Myocyte (in vitro differentiated cells): ENCODE results near the gene FOLR2. TPM values are rescaled to one million over a fixed set of nuclear protein-coding genes. Genes with fewer than 3 reads are reported as not detected.

ENCODE experiments used
- DNase-seq: peaks from one replicate; pipeline ENCODE4 v3.0.0-alpha.2; 2012; ENCODE audit warnings: low read depth
- total RNA-seq: library from RNA; depleted of rRNA; stranded (reverse); fragments of >200 nt; gene quantifications from 2 replicates; pipeline ENCODE4 v1.2.3, GENCODE V29; 2014

The FOLR2 gene
- total RNA-seq, 1 donor from 2014 or later = not detected

DNA sequence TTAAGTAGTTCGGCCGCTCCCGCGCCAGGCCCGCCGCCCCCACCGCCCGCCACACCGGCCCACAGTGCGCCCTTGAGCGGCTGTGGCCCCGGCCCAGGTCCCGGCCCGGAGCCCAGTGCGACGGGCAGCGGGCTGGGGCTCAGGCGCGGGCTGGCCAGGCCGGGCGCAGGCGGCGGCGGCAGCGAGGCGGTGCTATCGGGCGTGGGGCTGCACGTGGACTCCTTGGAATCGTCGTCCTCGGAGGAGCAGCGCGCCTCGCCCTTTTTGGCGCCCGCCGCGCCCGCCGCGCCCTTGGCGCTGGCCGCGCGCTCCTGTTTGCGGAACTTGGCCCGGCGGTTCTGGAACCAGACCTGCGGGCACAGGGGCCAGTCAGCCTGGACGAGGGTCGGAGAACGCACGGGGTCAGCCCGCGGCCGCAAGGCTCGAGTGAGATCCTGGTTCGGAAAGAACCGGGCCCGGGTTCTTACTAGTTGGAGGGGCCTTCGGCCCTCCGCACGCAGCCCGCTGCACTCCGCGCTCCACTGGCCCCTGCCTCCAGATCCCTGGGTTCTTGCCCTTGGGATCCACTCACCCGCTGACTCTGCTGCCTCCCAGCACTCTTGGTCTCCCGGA, 23.4 kb downstream of the FOLR2 start:
- no peak for DNase-seq

DNA sequence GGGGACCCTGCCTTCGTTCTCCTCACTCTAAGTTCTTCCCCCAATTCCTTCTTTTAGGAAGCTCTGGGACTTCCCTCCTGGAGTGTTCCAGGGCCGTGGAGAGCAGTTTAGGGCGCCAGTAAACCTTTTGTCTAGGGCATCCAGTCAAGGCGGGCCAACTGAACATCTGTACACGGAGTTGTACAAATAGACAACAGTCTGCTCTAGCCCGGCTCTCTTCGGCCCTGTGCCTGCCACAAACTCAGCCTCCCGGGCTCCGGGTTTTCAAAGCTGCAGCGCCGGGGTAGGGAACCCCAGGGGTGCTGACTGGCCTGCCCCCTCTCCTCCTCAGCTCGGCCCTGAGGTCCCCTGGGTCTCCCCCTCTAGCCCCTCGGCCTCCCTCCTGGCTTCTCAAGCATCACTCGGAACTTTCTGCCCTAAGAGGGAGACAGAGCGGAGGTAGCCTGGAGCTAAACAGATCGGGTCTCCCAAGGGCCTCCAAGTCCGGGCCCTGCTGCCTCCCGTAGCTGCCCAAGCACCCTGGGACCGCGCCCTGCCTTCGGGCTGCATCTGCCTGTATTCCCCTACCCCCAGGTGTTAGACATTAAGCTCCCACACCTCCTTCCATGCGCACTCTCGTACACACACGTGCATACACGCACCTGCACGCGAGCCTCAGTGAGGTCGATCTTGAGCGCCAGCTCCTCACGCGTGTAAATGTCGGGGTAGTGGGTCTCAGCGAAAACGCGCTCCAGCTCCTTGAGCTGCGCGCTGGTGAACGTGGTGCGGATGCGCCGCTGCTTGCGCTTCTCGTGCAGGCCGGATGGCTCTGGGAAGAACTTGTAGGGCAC, 24.1 kb downstream of the FOLR2 start:
- DNase-seq = peak; percentile 21

GRCh38 chr11:72241291-72241781, 24.7 kb downstream of the FOLR2 start:
- no peak for DNase-seq

DNA sequence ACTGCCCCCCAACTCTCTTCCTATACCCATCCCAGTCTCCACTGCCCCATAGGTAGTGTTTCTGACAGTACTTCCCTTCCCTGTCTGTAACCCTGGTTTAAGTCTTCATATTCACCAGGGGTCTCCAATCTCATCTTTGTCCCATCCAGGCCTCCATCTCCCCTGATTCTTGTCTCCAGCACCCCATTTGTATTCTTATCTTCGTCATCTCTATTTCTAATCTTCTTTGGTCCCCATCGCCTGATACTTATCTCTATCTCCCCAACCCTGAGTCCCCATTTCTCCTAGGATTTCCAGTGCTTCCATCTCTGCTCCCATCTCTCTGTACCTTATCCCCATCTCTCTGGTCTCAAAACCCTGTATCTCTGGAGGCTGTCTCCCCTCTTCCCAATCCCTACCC, 25.5 kb downstream of the FOLR2 start:
- no peak for DNase-seq

DNA sequence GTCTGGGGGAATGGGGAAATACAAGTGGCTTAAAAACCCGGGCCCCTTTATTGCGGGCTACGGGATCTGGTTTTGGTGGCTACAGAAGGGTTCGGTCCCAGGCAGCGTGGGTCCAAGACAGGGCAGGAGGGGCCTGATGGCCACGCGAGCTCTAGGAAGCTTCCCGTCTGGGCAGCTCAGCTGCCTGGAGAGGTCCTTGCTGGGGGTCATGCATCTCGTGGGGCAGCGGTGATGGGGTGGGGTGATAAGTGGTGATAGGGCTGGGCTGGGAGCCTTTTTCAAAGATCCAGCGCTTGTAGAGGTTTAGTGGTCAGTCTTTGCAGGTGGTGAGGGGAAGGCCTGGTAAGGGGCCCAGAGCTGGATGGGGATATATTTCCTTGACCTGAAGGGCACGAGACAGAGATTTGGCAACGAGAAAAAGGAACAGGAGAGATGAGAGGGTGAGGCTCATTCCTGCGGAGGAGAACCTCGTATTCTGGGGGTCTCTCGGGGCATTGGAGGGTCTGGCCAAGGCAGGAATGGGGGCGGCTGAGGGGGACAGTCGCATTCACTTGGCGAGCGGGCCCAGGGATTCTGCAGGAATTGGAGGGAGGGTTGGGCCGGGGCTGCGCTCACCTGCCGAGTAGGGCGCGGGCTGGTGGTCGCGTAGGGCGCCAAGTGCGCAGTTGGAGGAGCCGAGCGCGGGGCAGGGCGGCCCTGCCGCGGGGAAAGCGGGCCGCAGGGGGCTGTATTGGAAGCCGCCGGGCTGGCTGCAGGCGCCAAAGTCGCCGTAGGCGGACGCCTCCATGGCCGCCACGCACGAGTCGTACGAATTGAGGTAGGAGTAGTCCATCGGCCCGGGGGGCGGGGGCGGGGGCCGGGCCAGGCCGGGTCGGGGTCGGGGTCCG, 26.8 kb downstream of the FOLR2 start:
- no peak for DNase-seq

GRCh38 chr11:72244060-72244360, 27.4 kb downstream of the FOLR2 start, which contains the start of gene PHOX2A:
Gene PHOX2A (minus strand): TSS chr11:72244176. CDS start chr11:72244004, 172 bp downstream.
- no peak for DNase-seq

DNA sequence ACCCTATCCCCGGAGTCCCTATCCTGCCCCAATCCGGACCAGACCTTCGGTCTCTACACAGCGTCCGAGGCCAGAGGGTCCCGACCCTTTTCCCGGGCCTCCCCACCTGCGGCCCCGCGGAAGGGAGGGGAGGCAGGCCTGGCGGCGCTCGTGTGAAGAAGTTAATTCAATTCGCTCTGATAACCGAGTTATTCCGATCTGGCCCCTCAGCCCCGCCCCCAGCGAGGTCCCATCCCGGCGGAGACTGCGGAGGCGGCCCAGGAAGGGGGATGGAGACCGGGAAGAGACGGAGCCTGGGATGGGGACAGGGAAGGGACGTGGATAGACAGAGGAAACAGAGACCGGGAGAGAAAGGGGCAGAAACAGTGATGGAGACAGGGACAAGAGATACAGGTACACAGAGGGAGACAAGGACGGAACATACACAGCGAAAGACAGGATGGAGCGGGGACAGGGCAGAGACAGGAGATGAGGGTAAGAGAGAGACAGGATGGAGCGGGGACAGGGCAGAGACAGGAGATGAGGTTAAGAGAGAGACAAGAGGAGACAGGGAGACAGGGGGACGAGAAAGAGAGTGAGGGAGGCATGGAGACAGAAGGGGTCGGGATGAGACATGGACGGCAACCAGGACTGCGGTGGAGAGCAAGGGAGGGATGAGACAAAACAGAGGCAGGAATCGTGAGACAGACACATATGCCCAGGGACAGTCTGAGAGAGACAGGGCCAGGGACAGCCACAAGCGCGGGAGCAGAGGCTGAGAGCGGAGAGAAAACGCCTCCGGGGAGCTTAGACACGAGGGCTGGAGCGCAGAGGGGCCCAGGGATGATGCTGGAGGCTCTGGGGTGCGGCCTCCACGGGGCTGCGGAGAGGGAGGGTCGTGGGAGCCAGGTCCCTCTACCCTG, 28.0 kb downstream of the FOLR2 start:
- no peak for DNase-seq

- no peak for DNase-seq
These were observed 28.7 kb downstream of the FOLR2 start for GRCh38 chr11:72245263-72245816.

DNA sequence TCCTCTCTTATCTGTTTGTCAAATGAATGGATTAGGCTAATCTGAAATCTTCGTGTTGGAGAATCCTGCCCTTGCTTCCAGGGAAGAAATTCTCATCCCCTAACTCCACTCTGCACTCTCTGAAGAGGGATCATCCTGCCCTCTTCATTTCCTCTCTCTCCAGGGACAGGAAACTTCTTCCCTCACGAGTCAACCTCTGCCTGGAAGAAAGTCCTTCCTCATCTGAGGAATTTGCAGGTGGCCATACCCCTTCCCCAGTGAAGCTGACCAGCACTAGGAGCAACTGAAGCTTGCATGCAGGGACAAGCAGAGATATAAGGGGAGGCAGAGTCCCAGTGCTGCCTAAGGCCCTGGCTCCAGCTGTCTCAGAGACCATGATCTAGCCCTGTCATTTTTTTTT, 31.0 kb downstream of the FOLR2 start:
- no peak for DNase-seq

GRCh38 chr11:72249961-72250360, 33.4 kb downstream of the FOLR2 start:
- no peak for DNase-seq

GRCh38 chr11:72250661-72251464, 34.3 kb downstream of the FOLR2 start:
- no peak for DNase-seq

GRCh38 chr11:72251614-72252013, 35.0 kb downstream of the FOLR2 start:
- no peak for DNase-seq

DNA sequence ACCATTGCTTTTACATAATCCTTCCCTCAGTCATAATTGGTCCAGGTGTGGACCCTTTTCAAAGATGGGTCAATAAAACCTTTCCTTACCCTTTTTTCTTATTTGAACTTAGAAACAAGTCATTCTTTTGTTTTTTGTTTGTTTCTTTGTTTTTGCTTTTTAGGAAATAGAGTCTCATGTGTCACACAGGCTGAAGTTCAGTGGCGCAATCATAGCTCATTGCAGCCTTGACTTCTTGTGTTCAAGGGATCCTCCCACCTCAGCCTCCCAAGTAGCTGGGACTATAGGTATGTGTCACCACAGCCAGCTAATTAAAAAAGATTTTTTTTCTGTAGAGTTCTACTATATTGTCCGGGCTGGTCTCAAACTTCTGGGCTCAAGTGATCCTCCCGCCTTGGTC, 36.8 kb downstream of the FOLR2 start:
- no peak for DNase-seq

DNA sequence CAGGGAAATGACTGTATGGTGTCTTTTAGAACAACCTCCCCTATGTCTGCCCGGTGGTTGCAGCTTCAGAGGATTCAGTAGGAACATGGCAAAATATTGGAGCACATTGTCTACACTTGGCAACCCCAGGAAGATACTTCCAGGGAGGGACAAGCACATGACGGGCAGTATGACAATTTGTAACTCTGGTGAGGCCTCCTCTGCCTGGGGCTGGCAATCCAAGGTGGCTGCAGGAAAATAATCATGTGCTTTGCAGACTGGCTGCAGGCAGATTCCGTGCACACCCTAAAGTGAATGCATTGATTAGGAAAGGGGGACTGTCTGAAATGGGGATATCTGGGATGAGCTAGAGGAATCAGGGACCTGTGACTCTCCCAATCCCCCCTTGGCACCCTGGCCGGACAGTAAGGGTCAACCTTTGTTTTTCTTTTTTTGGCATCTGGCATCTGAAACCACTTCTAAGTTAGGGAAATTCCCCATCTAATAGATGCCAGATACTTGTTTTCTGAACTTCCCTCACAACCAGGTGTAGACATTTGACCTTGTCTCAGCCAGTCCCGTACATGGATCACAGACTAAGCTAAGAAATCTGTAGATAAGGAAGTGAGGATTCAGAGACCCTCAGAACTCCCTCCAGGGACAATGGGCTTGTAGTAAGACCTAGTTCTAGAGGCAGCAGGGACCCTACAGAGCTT, 37.9 kb downstream of the FOLR2 start:
- no peak for DNase-seq

GRCh38 chr11:72257570-72257969, 41.0 kb downstream of the FOLR2 start:
- DNase-seq = no peak

DNA sequence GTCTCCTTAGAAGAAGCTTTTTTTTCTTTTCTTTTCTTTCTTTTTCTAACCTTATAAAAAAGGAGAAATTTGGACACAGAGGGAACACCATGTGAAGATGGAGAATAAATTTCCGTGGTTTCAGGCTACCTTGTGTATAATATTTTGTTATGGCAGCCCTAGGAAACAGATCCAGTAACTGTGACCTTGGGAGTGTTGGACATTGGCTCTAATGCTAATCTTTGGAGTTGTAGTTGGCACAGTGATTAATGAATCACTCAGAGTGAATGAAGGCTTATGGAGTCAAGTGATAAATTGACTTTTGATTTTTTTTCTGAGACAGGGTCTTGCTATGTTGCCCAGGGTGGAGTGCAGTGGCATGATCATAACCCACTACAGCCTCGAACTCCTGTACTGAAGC, 42.9 kb downstream of the FOLR2 start:
- no peak for DNase-seq

- no peak for DNase-seq
These were observed 44.0 kb downstream of the FOLR2 start for GRCh38 chr11:72260574-72260973.

DNA sequence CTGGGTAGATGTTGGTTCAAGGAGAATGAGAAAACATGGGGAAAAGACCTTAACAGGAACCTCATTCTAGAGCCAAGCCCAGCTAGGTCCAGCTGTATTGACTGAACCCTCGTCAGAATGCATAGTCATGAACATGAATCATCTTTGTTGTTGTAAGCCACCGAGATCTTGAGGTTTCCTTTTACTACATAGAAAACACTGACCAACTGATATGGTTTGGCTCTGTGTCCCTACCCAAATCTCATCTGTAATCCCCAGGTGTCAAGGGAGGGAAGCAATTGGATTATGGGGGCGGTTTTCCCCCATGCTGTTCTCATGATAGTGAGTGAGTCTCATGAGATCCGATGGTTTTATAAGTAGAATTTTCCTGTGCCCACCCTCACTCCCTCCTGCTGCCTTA, 46.8 kb downstream of the FOLR2 start:
- peak; percentile 40 for DNase-seq

DNA sequence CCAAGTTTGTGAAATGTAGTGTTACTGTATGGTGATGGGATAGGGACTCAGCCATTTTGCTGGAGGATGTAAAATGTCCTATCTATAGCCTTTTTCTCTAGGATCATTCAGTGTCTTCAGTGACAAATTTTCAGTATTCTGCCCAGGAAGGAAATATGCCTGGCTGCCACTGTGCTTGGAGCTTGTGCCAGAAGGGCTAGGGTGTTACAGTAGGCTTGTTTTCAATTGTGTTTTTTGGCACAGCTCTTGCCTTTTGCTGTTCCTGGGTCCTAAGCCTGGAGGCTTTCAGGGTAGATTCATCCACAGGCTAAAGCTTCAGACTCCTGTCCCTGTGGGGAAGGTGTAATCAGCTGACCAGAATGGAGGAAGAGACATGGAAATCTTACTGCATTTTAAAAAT, 49.4 kb downstream of the FOLR2 start:
- DNase-seq = no peak
